NCI-H2171 treated with DMSO at 0.1 percent for 48 hours (cell line): ENCODE results near the gene TBC1D32.
"Not testable (repeated sequence)": the region's sequence is repeated elsewhere in the genome, so short reads cannot be mapped to it uniquely, and the experiment has no call there.

ENCODE experiments used
- DNase-seq: peaks from one replicate; lab custom pipeline; 2025; lab: John Stamatoyannopoulos, UW

The TBC1D32 gene

DNA sequence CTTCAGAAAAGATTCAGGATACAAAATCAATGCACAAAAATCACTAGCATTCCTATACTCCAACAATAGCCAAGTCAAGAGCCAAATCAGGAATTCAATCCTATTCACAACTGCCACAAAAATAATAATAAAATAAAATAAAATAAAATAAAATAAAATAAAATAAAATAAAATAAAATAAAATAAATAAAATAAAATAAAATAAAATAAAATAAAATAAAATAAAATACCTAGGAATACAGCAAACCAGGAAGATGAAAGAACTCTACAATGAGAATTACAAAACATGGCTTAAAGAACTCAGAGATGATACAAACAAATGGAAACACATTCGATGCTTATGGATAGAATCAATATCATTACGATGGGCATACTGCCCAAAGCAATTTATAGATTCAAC, 120.9 kb downstream of the TBC1D32 start:
- DNase-seq: not testable (repeated sequence)

DNA sequence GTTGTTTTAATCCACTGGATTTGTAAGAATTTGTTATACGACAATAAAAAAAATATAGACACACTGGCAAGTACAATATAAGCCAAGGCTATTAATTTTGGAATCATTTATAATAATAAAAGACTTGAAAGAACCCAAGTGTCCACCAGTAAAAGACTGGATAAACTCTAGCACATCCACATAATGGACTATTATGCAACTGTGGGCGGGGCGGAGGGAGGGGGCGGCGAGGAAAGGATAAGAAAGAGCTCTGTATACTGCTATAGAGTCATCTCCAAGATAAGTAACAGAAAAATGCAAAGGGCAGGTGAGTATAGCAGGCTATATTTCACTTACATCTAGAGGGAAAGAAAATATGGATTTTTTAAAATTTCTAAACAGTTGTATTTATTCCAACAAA, 123.3 kb downstream of the TBC1D32 start:
- DNase-seq: no peak

DNA sequence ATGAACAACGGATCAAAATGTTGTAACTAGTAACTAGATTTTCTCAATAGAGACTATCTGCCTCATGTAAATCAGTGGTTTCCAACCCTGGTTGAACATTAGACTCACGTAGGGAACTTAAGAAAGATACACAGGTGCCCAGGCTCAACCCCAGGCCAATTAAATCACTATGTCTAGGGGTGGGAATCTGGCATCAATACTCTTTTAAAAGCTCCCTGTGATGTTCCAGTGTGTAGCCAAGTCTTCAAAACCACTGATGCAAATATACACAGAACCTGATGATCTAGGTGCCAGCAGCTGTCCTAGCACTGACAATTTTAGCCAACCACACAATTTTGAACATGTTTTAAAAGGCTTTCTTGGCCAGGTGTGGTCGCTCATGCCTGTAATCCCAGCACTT, 128.7 kb downstream of the TBC1D32 start:
- DNase-seq: no peak

DNA sequence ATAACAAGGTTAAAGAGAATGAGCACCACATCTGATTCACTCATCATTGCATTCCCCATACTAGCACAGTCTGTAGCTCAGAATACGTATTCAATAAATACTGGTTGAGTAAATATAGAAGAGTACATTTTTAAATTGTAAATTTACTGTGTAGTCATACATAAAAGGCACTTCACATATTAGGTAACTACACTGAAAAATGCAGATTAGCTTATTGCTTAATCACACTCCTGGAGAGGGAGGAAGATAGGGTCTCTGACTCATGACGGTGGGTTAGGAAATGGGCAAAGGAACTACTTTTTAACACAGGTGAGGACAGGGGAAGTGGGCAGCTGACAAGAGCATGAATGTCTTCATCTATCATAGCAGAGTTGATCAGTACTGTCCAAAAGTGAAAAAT, 133.2 kb downstream of the TBC1D32 start:
- DNase-seq: no peak

GRCh38 chr6:121196042-121196441, 138.2 kb downstream of the TBC1D32 start:
- DNase-seq: not testable (repeated sequence)

DNA sequence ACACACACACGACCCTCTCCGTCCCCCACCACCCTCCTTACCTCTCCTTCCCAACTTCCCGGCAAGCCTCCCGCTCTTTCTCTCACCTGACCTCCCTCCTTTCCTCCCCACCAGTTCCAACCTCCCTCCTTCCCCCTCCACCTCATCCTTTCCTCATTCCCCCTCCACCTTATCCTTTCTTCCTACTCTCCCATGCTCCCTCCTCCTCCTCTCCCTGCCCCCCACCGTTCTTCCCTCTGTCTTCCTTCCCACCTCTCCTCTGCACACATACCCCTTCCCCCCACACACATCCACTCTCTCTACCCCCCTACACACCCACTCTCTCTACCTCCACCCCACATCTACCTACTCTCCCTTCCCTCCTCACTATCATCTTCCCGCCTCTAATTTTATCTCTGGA, 144.2 kb downstream of the TBC1D32 start:
- DNase-seq: no peak

DNA sequence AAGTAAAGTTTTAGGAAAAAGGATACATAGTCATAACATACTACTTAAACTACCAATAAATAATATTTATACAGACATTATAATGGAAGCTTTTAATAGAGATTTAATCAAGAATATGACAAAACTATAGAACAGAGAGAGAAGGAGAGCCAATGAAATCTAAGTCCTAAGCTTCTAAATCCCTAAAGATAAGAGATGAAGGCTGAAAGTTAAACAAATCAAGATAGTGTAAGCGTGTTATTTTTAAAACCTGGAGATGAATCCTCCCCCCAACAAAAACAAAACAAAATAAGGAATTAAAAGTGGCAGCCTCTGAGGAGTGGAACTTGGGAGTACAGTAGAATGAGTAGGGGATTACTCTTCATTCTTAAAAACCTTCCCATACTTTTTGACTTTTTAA, 145.9 kb downstream of the TBC1D32 start:
- no peak for DNase-seq

- no peak for DNase-seq
Observed at GRCh38 chr6:121187833-121188200, 146.5 kb downstream of the TBC1D32 start.

- DNase-seq: no peak
Observed at GRCh38 chr6:121187200-121187832, 147.0 kb downstream of the TBC1D32 start.

- DNase-seq: no peak
Observed at GRCh38 chr6:121183742-121184141, 150.5 kb downstream of the TBC1D32 start.

DNA sequence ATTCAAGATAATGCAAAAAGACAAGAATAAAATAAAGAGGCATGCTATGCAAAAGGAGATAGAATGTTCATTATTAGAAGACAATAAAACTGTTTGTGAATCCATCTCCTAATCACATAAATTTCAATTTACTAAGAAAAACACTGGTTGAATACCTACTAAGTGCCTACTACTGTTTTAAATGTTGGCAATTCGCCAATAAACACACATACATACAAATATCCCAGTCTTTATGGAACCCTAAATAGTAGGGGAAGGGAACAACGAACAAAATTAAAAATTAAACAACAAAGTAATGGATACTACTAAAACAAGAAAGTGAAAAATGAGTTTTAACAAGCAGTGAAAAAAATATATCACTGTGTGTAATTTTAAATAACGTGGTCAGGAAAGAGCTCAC, 158.5 kb downstream of the TBC1D32 start:
- DNase-seq: no peak

DNA sequence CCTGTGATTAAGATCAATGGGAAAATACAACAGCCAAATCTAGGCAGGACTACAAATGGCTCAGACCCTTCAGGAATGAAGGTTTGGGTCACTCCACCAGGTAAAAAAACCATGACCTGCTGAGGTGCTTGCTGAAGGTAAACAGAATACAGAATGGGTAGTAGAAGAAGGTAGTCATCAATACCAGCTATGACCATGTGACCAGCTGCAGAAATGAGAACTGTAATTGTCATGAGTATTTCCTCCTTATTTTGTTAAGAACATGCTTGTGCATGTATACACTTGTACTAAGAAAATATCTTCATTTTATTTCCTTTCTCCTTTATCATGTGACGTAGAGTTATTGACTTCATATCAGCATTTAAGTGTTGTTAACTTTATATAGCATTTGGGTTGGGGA, 161.8 kb downstream of the TBC1D32 start:
- DNase-seq: not testable (repeated sequence)

DNA sequence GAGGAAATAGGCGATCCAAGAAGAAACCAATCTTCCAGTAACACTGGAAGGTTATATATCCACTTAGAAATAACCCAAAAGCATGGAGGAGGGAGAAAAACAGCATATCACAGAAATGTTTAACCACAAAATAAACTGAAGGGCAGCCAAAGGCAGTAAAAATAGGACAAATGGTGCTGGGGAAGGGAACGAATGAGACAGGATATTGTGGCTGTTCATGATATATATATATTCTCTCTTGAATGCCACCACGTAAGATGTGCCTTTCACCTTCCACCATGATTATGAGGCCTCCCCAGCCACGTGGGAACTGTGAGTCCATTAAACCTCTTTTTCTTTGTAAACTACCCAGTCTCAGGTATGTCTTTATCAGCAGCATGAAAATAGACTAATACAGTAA, 162.4 kb downstream of the TBC1D32 start:
- DNase-seq: no peak

DNA sequence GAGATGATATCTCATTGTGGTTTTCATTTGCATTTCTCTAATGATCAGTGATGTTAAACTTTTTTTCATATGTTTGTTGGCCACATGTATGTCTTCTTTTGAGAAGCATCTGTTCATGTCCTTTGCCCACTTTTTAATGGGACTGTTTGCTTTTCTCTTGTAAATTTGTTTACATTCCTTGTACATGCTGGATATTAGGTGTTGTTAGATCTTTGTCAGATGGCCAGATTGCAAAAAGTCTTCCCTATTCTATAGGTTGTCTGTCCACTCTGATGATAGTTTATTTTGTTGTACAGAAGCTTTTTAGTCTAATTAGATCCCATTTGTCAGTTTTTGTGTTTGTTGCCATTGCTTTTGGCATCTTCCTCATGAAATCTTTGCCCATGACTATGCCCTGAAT, 172.4 kb downstream of the TBC1D32 start:
- no peak for DNase-seq

- no peak for DNase-seq
Observed at GRCh38 chr6:121160276-121160675, 174.0 kb downstream of the TBC1D32 start.

DNA sequence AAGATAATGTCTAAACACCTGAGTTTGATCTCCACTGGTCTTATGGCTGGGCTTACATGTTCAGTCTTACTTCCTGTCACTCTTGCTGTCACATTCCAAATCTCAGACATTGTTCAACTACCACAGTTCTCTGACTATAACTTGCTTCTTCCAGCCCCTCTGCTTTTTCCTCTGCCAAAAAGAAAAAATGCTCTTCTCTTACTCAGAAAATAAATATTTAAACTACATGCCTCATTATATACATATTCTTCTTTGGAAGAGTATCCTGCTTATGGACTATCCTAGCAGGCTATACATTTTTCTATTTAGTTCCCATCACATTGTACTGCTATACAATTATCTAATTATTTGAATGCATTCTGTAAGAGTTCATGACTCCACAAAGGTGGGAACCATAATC, 175.4 kb downstream of the TBC1D32 start:
- no peak for DNase-seq

DNA sequence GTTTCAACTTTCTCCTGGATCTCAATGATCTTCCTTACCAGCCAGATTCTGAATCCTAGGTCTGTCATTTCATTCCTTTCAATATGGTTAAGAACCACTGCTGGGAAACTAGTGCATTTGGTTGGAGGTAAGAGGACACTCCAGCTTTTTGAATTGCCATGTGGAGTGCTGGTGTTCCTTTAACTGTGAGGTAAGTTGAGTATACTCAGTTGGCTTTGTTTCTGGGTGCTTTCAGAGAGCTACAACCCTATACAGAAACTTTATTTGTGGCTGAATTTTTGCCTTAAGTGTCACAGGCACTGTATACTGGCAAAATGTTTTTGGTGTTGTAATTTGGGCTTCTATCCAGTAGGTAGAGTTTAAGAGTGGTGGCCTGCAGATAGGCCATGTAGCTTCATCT, 175.8 kb downstream of the TBC1D32 start:
- DNase-seq: no peak

GRCh38 chr6:121157906-121158305, 176.4 kb downstream of the TBC1D32 start:
- no peak for DNase-seq

DNA sequence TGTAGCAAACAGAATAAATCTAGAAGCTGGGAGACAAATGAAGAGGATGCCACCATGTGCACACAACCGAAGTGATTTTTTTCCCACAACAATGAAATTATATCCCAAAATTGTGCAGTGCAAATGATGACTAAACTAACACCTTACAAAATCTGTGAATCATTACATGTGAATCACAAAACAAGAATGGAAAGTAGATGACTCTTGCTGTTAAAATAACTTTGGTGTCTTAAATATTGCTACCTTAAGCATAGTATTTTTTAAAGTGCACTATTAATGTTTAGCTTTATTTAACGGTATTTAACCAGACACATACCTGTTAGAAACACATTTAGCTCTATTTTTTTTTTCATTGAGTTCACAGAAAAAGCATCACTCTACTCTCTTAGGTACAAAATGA, 190.8 kb downstream of the TBC1D32 start:
- DNase-seq: no peak

- DNase-seq: no peak
Observed at GRCh38 chr6:121142093-121142492, 192.2 kb downstream of the TBC1D32 start.

DNA sequence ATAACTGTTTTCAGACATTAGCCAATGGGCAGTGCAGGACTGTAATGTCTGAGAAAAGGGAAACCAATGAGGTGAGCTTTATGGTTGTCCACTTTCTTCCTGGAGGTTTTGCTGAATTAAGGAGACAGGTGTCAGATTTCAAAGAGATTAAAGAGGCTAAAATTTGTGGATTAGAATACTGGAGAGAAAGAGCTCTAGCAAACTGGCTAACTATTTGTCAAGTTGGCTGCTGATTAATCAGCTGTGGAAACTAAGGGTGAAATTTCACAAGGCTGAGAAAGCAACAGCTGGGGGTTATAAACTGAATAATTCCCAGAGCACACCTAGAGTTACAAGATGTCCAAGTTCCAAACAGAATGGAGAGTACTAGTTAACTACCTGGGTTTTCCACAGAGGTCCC, 198.9 kb downstream of the TBC1D32 start:
- DNase-seq: no peak

GRCh38 chr6:121134922-121135321, 199.4 kb downstream of the TBC1D32 start:
- no peak for DNase-seq

- no peak for DNase-seq
Observed at GRCh38 chr6:121124600-121124999, 209.7 kb downstream of the TBC1D32 start.

DNA sequence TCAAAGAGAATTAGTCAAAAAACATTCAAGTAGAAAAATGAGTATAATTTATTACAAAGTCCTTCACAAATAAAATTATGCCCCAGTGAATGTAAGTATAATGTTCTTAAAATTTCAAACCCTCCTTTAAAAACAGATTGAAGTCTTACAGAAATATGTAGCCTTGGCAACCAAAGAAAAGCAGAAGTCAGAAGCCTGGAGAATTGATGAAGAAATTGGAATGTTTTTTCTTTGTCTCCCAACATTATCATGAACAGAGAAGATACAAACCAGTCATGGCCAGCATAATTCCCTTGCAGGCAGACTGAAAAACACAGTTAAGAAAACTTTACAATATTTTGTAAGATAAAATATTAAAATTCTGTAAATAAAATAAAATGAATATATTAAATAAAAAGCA, 221.9 kb downstream of the TBC1D32 start:
- no peak for DNase-seq

DNA sequence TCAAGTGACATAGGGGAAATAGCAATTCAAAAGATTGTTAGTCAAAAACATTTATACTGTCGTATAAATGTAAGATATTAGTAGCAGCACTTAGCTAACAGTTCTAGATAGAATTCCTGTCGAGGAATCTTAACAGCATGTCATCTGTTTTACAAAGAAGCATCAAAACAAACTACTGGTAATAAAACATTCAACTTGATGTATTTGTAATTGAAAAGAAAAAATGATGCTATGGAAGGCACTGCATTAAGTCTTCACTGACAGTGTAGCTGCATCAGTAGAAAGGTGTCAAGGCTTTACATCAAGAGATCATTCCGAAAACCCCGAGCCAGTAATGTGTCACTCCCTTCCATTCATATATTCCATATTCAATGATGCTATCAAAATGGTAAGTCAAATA, 223.5 kb downstream of the TBC1D32 start:
- DNase-seq: no peak
